PC-9 (cell line): ENCODE measurements around the gene TRPV6.

Source experiments
- CTCF ChIP-seq: fragments of 200-600 bp; sonication (generic); conservative IDR thresholded peaks from 2 replicates; pipeline ENCODE4 v1.6.1; 2017; ENCODE audit warnings: mixed run types, antibody characterized with exemption, mild to moderate bottlenecking, moderate library complexity
- EZH2 ChIP-seq: fragments of 200-600 bp; sonication (generic); IDR thresholded peaks from 2 replicates; pipeline ENCODE4 v1.8.0; 2017; ENCODE audit warnings: antibody characterized with exemption, low read depth

- TF ChIP-seq CTCF: no peak
- no peak for TF ChIP-seq EZH2
Observed at GRCh38 chr7:142842251-142842766, 43.2 kb downstream of the TRPV6 start.
